Measurements from ENCODE around the gene MTHFD1.

The MTHFD1 gene

GRCh38 chr14:64417771-64418125 is 29.6 kb downstream of the MTHFD1 start:
- no peak overlapping the region for H3K4me3 ChIP-seq (ENCODE audit: low read depth, low read length)

GRCh38 chr14:64419003-64419402 is 30.9 kb downstream of the MTHFD1 start:
- DNase-seq (ENCODE audit: low read depth): no peak
- no peak for TF ChIP-seq CTCF (IDR thresholded peaks at IDR 0.05; ENCODE audit: insufficient read depth, low read depth, low read length, missing control alignments)
- H3K4me3 ChIP-seq (ENCODE audit: low read depth, low read length): no peak overlapping the region

More at GRCh38 chr14:64417771-64418125, 29.6 kb downstream of the MTHFD1 start:
- no peak for DNase-seq (ENCODE audit: low read depth)
- TF ChIP-seq CTCF (IDR thresholded peaks at IDR 0.05; ENCODE audit: insufficient read depth, low read depth, low read length, missing control alignments): no peak

GRCh38 chr14:64421166-64421565 is 33.0 kb downstream of the MTHFD1 start:
- no peak overlapping the region for H3K4me3 ChIP-seq (ENCODE audit: low read depth, low read length)
- TF ChIP-seq CTCF (IDR thresholded peaks at IDR 0.05; ENCODE audit: insufficient read depth, low read depth, low read length, missing control alignments): no peak
- no peak for DNase-seq (ENCODE audit: low read depth)

GRCh38 chr14:64422005-64422404 is 33.9 kb downstream of the MTHFD1 start:
- DNase-seq (ENCODE audit: low read depth): no peak

GRCh38 chr14:64422756-64423155 is 34.6 kb downstream of the MTHFD1 start:
- no peak overlapping the region for H3K4me3 ChIP-seq (ENCODE audit: low read depth, low read length)
- no peak for TF ChIP-seq CTCF (IDR thresholded peaks at IDR 0.05; ENCODE audit: insufficient read depth, low read depth, low read length, missing control alignments)
- no peak for DNase-seq (ENCODE audit: low read depth)

More at GRCh38 chr14:64422005-64422404, 33.9 kb downstream of the MTHFD1 start:
- no peak overlapping the region for H3K4me3 ChIP-seq (ENCODE audit: low read depth, low read length)
- TF ChIP-seq CTCF (IDR thresholded peaks at IDR 0.05; ENCODE audit: insufficient read depth, low read depth, low read length, missing control alignments): no peak

GRCh38 chr14:64423987-64424386 is 35.8 kb downstream of the MTHFD1 start:
- no peak for TF ChIP-seq CTCF (IDR thresholded peaks at IDR 0.05; ENCODE audit: insufficient read depth, low read depth, low read length, missing control alignments)
- no peak overlapping the region for H3K4me3 ChIP-seq (ENCODE audit: low read depth, low read length)
- no peak for DNase-seq (ENCODE audit: low read depth)

- H3K4me3 ChIP-seq (ENCODE audit: low read depth, low read length): no peak overlapping the region
- no peak for DNase-seq (ENCODE audit: low read depth)
- TF ChIP-seq CTCF (IDR thresholded peaks at IDR 0.05; ENCODE audit: insufficient read depth, low read depth, low read length, missing control alignments): no peak
Observed at GRCh38 chr14:64434528-64434927, 46.4 kb downstream of the MTHFD1 start.

Measured in GM12865 (cell line).